Gastrocnemius medialis (tissue), 4 donors: Measurements from ENCODE around the gene SND1. TPM values are rescaled to one million over a fixed set of nuclear protein-coding genes. Genes with fewer than 3 reads are reported as not detected.

Source experiments
- ATAC-seq, 2 donors: fragments of 150-250 bp; one replicate each; pipeline ENCODE4 v1.9.1; 2016
- DNase-seq, 2 donors: peaks; one replicate each; pipeline ENCODE4 v3.0.0-alpha.2; 2019
- H3K27ac ChIP-seq, 4 donors: fragments of 200-600 bp; sonication (generic); 1 replicate in 1 of 4; 2 replicates in 3 of 4; pipeline ENCODE4 v1.5.1; 2016 to 2018; ENCODE audit warnings: mild to moderate bottlenecking in 2 of 4, moderate library complexity in 1 of 4
- H3K27me3 ChIP-seq, 3 donors: fragments of 200-600 bp; sonication (generic) in 2 of 3; 1 replicate in 1 of 3; 2 replicates in 2 of 3; pipeline versions ENCODE4 v1.5.1 to v1.6.0; 2016 to 2019; ENCODE audit warnings: mild to moderate bottlenecking in 1 of 3, moderate library complexity in 1 of 3
- H3K36me3 ChIP-seq, 2 donors: fragments of 200-600 bp; sonication (generic) in 1 of 2; one replicate each; pipeline ENCODE4 v1.5.1; 2017 to 2018
- H3K4me1 ChIP-seq, 2 donors: fragments of 200-600 bp; sonication (generic) in 1 of 2; one replicate each; pipeline ENCODE4 v1.5.1; 2016 to 2017; ENCODE audit warnings: mild to moderate bottlenecking in 2 of 2
- H3K4me3 ChIP-seq, 4 donors: fragments of 200-600 bp; sonication (generic) in 3 of 4; 1 replicate in 1 of 4; 2 replicates in 3 of 4; pipeline ENCODE4 v1.5.1; 2016 to 2019; ENCODE audit warnings: mild to moderate bottlenecking in 2 of 4
- H3K9me3 ChIP-seq, 3 donors: fragments of 200-600 bp; sonication (generic) in 2 of 3; 1 replicate in 1 of 3; 2 replicates in 2 of 3; pipeline ENCODE4 v1.5.1; 2016 to 2019
- CTCF ChIP-seq, 5 experiments: fragments of 450-650 bp in 3 of 5; fragments of 200-600 bp in 2 of 5; sonication (generic) in 2 of 5; IDR thresholded peaks in 4 of 5; conservative IDR thresholded peaks in 1 of 5; 1 replicate in 4 of 5; 2 replicates in 1 of 5; pipeline ENCODE4 v1.5.1; 2016 to 2019; ENCODE audit warnings: antibody characterized with exemption in 5 of 5, mild to moderate bottlenecking in 3 of 5, moderate library complexity in 3 of 5
- POLR2A ChIP-seq, 2 donors: fragments of 450-650 bp; IDR thresholded peaks; one replicate each; pipeline ENCODE4 v1.6.1; 2017; ENCODE audit warnings: antibody characterized with exemption in 2 of 2, mild to moderate bottlenecking in 2 of 2, moderate library complexity in 2 of 2
- in situ Hi-C, 4 donors: fragments of 200-750 bp; cut with MboI; loops; one replicate each; pipeline versions ENCODE4 v1.15.0 to v1.8.0; 2017; ENCODE audit warnings: low sequenced_read_pairs in 4 of 4
- intact Hi-C: fragments of 100-400 bp; cut with DNase I; formaldehyde crosslinking; loops from one replicate; pipeline ENCODE4 v1.15.1; 2023; ENCODE audit warnings: low total_unique reads
- total RNA-seq, 4 donors: library from RNA; depleted of rRNA; stranded (reverse); fragments of >200 nt; gene quantifications; one replicate each; pipeline versions ENCODE4 v1.1.0 to v1.2.3, GENCODE V29; 2016

The SND1 gene
- total RNA-seq, 4 donors from 2014 or later = 30.4 to 73.0 (median 50.3) TPM

- TF ChIP-seq CTCF (IDR thresholded peaks at IDR 0.05 in 4 of 5, conservative IDR thresholded peaks at IDR 0.05 in 1 of 5) (no peak), POLR2A (IDR thresholded peaks at IDR 0.05) (no peak)
- H3K27ac ChIP-seq = no peak overlapping the region
- no peak overlapping the region for H3K4me3 ChIP-seq
- H3K4me1 ChIP-seq = no peaks in the 10 kb centered on the region
- ATAC-seq (no peak), DNase-seq (no peak)
- no peaks in the 10 kb centered on the region for H3K9me3 ChIP-seq
- in situ Hi-C loops = no loop called here
- H3K27me3 ChIP-seq = no peaks in the 10 kb centered on the region
- intact Hi-C loops = no loop called here
- peaks cover 0 to 23% of the 10 kb centered on the region in 2 donors for H3K36me3 ChIP-seq
Measured at GRCh38 chr7:128093614-128094570, 441.9 kb downstream of the SND1 start.

- Histone ChIP-seq H3K27me3 (no peaks in the 10 kb centered on the region), H3K4me3 (no peak overlapping the region), H3K27ac (no peak overlapping the region), H3K36me3 (peaks cover 0 to 21% of the 10 kb centered on the region in 2 donors), H3K9me3 (no peaks in the 10 kb centered on the region), H3K4me1 (no peaks in the 10 kb centered on the region)
- no peak for ATAC-seq
- DNase-seq = no peak
- in situ Hi-C loops = no loop called here
- no peak for TF ChIP-seq POLR2A (IDR thresholded peaks at IDR 0.05)
- TF ChIP-seq CTCF (IDR thresholded peaks at IDR 0.05 in 4 of 5, conservative IDR thresholded peaks at IDR 0.05 in 1 of 5) = no peak
- intact Hi-C loops = no loop called here
Measured at GRCh38 chr7:128094686-128095085, 442.7 kb downstream of the SND1 start.

GRCh38 chr7:128097211-128097731, 445.3 kb downstream of the SND1 start:
- DNase-seq = no peak
- ATAC-seq = no peak
- H3K4me3 ChIP-seq = no peak overlapping the region
- no peak overlapping the region for H3K27ac ChIP-seq
- intact Hi-C loops (no loop called here), in situ Hi-C loops (no loop called here)
- peaks cover 0 to 5% (median 0%) of the 10 kb centered on the region in 3 donors for H3K27me3 ChIP-seq
- no peaks in the 10 kb centered on the region for H3K36me3 ChIP-seq
- no peaks in the 10 kb centered on the region for H3K9me3 ChIP-seq
- H3K4me1 ChIP-seq = no peaks in the 10 kb centered on the region
- no peak for TF ChIP-seq POLR2A (IDR thresholded peaks at IDR 0.05)
- no peak for TF ChIP-seq CTCF (IDR thresholded peaks at IDR 0.05 in 4 of 5, conservative IDR thresholded peaks at IDR 0.05 in 1 of 5)

GRCh38 chr7:128098629-128099028, 446.6 kb downstream of the SND1 start:
- Histone ChIP-seq H3K4me1 (no peaks in the 10 kb centered on the region), H3K4me3 (no peak overlapping the region), H3K9me3 (no peaks in the 10 kb centered on the region), H3K36me3 (no peaks in the 10 kb centered on the region), H3K27me3 (peaks cover 4 to 10% (median 9%) of the 10 kb centered on the region in 3 donors), H3K27ac (no peak overlapping the region)
- intact Hi-C loops = no loop called here
- ATAC-seq (no peak), DNase-seq (no peak)
- TF ChIP-seq POLR2A (IDR thresholded peaks at IDR 0.05) (no peak), CTCF (IDR thresholded peaks at IDR 0.05 in 4 of 5, conservative IDR thresholded peaks at IDR 0.05 in 1 of 5) (no peak)
- in situ Hi-C loops = no loop called here
